Measurements from ENCODE around the gene LCLAT1.
"Not testable (repeated sequence)": the region's sequence is repeated elsewhere in the genome, so short reads cannot be mapped to it uniquely, and the experiment has no call there.

LCLAT1 gene

DNA sequence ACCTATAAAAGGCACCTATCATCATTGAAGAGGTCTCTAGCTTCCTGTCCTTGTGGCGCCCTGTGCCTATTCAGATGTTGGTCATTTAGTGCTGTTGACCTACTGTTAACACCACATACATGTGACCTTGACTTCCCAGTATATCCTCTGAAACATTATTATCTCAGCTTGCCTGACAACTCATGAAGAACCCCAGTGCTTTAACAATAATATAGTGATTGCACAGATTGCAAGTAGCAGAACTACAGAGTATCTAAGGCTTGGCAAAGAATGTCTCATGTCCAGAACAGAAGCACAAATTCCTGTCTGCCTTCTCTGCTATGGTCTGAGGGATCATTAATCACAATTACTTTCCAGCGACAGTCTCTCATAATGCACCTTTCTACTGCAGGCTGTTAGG, 165.3 kb downstream of the LCLAT1 start:
- DNase-seq = no peak

DNA sequence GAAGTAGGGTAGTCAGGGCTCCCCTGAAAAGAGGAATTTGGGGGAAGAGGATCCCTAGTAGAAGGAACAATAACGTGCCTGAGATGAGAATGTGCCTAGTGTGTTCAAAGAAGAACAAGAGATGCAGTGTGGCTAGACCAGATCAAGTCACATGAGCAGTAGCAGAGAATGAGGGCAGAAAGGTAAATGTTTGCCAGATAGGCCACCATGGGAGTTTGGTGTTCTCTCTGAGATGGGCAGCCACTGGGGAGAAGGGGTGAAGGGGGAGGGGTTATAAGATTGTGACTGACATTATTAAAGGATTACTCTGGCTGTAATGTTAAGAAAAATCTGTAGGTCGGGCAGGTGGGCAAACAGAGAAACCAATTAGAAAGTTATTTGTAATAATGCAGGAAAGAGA, 166.0 kb downstream of the LCLAT1 start:
- no peak for DNase-seq

DNA sequence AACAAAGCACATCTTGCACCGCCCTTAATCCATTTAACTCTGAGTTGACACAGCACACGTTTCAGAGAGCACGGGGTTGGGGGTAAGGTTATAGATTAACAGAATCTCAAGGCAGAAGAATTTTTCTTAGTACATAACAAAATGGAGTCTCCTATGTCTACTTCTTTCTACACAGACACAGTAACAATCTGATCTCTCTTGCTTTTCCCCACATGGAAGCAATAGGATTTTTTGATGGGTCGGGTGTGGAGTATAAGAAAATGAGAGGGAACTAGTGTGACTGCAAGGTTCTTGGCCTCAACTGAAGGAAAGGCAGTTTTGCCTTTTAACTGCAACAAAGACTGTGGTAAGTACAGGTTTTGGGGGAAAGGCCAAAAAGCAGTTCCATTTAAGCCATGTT, 167.2 kb downstream of the LCLAT1 start:
- not testable (repeated sequence) for DNase-seq

DNA sequence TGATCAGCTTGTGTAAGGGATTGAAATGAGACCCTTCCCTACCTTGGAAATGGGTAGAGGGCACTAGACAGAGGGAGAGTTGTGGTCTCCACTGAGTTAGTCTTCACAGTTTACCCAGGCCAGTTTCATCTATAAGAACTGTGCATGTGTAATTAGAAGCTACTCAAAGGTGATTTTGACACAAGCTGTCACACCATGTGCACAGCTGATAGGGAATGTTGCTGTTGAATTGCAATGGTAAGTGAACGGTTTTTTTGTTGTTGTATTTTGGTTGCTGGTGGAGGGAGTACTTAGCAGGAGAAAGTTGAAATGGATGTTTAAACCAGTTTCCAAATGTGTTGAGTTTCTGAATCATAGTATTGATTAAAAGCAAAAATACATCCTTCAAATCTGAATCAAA, 168.9 kb downstream of the LCLAT1 start:
- no peak for DNase-seq

DNA sequence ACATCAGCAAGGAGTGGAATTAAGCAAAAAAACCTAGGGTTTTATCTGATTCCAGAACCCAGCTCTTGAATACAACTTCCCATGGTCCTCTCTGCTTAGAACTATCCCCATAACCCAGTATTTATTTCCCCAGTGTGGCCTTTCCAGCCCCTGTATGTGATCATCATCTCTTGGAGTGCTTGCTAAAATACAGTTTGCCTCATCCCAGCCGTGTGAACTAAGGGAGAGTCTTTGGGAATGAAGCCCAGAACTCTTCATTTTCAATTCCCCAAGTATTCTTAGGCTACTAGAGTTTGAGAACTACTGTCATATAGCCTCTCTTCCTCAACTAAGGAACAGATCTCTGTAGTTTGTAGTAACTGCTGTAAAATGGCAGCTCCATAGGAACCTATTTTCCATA, 173.1 kb downstream of the LCLAT1 start:
- no peak for DNase-seq

GRCh38 chr2:30621836-30622235, 174.8 kb downstream of the LCLAT1 start:
- no peak for DNase-seq

GRCh38 chr2:30622452-30622851, 175.4 kb downstream of the LCLAT1 start:
- DNase-seq = no peak

- no peak for DNase-seq
Measured at GRCh38 chr2:30625276-30625675, 178.2 kb downstream of the LCLAT1 start.

GRCh38 chr2:30625701-30626100, 178.7 kb downstream of the LCLAT1 start:
- no peak for DNase-seq

GRCh38 chr2:30626397-30626796, 179.4 kb downstream of the LCLAT1 start:
- DNase-seq = no peak

DNA sequence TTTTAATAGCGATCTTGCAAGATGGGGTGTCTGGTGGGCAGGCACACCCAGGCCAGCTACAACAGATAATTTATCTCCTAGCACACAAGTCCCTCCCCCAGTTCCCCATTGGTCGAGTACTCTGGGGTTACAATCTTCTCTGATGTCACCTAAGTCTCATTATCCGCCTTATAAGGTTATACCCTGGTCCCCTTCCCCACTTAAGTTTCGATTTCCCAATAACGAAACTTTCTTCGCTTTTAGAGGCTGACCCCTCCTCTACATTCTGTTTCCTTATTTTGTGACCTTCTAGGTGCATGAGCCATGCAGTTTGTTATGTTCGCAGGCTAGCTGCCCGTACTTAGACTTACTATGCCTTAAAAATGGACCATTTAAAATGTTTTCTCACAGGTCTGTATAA, 180.1 kb downstream of the LCLAT1 start:
- DNase-seq = no peak

DNA sequence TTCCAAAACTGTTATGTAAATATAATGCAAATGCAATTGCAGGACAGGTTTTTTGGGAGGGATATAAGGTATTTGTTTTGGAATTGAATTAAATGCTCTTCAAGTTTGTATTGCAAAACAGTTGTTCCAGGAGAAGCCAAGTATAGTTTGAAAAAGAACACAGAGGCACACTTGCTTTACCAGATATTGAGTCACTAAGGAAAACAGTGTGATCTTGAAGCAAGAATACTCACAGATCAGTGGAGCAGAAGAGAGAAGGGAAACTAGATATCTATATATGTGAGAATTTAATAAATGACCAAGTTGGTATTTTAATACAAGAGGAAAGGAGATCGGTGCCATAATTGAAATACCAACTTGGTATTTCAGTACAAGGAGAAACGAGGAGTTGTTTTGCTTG, 181.3 kb downstream of the LCLAT1 start:
- DNase-seq = no peak

DNA sequence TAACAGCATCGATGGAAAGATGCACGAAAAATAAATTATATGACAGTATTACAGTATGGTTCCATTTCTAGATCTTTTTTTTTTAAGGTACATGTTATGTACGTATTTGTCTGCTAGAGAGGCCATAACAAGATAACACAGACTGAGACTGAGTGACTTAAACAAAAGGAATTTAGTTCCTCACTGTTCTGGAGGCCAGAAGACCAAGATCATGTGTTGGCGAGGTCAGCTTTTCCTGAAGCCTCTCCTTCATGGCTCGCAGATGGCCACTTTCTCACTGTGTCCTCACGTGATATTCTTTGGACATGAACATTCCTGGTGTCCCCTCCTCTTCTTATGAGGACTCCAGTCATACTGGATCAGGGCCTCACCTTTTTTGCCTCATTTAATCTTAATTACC, 182.8 kb downstream of the LCLAT1 start:
- DNase-seq = peak; percentile 41

- DNase-seq = peak; percentile 24
Measured at GRCh38 chr2:30631051-30631671, 184.1 kb downstream of the LCLAT1 start.

- DNase-seq = no peak
Measured at GRCh38 chr2:30633039-30633438, 186.0 kb downstream of the LCLAT1 start.

DNA sequence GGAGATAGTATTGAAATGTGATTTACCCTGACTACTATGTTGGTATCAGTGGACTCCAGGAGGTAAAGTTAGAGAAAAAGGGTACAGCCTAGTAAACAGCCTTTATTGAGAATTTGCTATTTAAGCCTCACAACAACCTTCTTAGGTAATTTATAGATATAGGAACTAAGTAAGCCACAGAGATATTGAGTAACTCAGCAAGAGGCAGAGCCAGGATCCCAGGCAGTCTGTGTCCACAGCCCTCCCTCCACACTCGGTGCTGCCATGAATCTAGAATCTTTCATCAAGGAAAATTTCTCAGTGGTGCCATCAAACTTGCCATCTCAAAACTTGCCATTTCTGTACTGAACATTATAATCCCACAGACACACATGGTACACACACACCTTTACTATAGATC, 189.3 kb downstream of the LCLAT1 start:
- DNase-seq = no peak

DNA sequence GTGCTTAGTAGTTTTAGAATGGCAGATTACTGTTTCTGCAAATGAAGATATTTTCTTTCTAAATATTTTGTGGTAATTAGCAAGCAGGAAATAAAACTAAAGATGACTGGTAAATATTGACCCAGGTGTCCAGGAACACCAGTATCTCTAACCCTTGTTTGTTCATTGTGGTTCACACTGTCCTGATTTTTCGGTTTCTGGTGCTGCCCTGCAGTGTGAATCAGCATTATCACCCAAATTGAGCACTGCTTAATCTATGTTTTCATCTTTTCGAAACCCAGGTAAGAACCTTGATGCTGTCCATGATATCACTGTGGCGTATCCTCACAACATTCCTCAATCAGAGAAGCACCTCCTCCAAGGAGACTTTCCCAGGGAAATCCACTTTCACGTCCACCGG, 192.8 kb downstream of the LCLAT1 start:
- no peak for DNase-seq

GRCh38 chr2:30641765-30642345, 194.8 kb downstream of the LCLAT1 start:
- DNase-seq = no peak

DNA sequence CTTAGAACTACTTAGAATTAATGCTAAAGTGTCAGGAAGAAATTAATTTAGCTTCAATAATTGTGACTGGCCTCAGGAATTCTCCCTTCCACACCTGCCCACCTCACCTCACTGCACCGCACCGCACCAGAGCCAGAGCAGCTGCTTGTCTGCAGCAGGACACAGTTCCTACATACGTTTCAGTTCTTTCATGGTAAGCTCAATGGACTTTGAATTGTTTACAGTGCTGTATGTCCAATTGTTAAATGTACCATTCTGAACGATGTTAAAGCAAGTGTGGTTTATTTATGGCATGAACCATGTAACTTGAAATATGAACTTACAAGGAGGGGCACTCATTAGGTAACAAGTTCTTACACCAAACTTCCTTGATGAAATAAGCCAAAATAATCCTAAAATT, 196.0 kb downstream of the LCLAT1 start:
- DNase-seq = not testable (repeated sequence)

- no peak for DNase-seq
Measured at GRCh38 chr2:30643674-30644073, 196.6 kb downstream of the LCLAT1 start.

GRCh38 chr2:30645081-30645744, 198.2 kb downstream of the LCLAT1 start:
- DNase-seq = no peak

DNA sequence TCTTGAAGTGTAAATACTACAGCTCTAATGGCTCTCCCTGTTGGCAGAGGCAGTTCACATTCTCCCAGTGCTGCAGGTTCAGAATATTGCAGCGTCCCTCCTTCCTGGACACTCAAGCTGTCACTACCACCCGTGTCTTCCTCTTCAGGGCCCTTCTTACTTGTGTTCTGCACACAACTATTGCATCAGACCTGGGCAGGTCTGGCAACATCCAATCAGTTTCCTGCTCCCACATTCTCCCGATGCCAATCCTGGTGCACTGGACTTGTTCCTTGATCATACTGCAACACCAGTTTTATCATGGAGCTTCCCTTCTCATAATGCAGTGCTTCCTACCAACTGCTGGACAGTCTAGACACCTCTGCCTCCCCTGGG, 198.7 kb downstream of the LCLAT1 start:
- DNase-seq = no peak

GRCh38 chr2:30647752-30648457, 200.9 kb downstream of the LCLAT1 start:
- no peak for DNase-seq

- DNase-seq = no peak
Measured at GRCh38 chr2:30649278-30649677, 202.2 kb downstream of the LCLAT1 start.
